NCI-H2196 treated with DMSO at 0.1 percent for 48 hours (cell line): Measurements from ENCODE around the gene TMEM217.

Experiments
- DNase-seq: peaks from one replicate; lab custom pipeline; 2025; ENCODE audit not compliant: unreplicated experiment; lab: John Stamatoyannopoulos, UW

TMEM217 gene

DNA sequence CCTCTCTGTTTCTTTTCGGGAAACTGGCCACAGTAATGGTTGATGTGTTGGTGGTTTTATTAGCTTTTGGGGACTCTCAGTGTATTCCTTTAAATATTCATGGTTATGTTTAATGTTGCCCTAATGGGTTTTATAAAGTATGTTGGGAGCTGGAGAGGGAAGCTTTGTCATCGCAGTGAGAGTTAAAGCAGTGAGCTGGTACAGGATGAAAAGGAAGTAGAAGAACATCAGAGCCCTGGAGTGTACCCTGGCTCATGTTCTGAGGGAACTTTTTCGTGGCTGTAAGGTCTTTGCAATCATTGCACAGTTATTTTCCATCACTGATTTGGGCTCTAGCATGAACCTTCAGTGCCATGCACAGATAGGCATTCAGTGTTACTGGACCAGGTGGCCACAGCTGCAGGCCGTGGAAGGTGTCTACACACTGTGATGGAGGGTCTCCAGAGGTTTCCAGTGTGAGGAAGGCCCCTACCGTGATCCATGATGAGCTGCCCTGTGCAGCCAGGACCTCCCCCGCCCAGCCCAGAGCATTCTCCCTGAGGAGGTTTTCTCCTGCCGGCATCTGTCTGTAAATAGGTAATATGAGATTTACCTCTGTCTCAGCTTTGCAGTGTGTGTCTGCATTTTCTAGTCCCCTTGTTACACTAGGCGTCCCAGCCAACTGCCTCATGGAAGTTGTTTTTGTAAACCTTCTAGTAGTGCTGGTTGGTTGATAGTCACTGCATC lies 22.4 kb upstream of the TMEM217 start:
- no peak for DNase-seq

- DNase-seq, result no peak
Observed at GRCh38 chr6:37279366-37280134, 21.6 kb upstream of the TMEM217 start.

DNA sequence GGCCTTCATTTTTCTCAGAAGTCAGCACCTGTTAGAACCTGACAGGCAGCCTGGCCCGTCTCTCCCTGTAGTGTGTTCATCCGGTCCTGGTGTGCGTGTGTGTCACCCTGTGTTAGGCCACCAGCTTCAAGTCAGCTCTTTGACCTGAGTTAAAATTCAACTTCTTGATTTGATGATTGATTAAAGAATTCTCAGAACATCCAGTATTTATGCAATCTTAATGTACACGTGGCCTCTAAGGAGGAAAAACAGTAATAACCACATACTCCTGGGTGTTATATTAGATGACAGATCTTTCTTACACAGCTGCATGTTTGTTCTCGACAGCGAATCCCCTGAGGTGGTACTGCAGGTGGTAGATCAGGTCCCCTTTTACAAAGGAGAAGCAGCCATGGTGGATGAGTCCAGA lies 19.1 kb upstream of the TMEM217 start:
- DNase-seq, result no peak

- no peak for DNase-seq
Observed at GRCh38 chr6:37275350-37275749, 17.4 kb upstream of the TMEM217 start.

- no peak for DNase-seq
Observed at GRCh38 chr6:37273690-37274089, 15.7 kb upstream of the TMEM217 start.

- DNase-seq, result no peak
Observed at GRCh38 chr6:37272834-37273566, 15.1 kb upstream of the TMEM217 start.

GRCh38 chr6:37269105-37269504 lies 11.2 kb upstream of the TMEM217 start:
- DNase-seq, result no peak

DNA sequence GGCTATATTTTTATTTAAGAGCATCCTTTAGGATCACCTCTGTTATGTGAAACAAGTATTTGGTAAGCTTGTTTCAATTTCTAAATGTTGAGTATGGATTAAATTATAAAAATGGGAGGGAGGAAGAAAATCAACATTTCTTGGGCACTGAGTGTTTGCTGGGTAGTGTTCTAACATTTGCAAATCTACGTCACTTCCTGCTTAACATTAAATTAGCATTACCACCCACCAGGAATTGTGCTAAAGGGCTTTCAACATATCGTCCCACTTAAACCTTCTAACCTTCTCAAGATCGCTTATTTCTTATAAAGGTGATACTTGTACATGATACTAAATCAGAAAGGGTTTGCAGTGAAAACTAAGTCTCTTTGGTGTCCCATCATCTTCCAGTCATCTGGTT lies 7.9 kb upstream of the TMEM217 start:
- DNase-seq, result no peak

DNA sequence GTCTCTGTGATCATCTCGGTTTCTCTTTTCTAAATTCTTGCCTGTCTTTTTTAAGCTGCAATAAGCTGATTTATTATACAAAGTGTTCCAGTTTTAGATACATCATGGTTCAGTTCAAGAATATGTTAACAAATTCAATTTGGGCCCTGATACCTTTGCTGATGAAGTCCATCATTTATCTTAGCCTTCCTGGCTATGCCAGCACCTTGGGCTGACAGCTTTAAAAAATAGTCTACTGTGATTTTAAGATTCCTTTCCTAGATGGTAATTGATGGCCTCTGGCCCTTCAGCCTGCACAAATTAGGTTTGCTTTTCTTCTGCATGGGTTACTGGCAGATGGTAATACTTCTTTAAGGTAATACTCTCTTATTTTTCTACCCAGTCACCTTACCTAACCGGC lies 7.1 kb upstream of the TMEM217 start:
- DNase-seq, result no peak

GRCh38 chr6:37262446-37263026 lies 4.6 kb upstream of the TMEM217 start:
- no peak for DNase-seq

DNA sequence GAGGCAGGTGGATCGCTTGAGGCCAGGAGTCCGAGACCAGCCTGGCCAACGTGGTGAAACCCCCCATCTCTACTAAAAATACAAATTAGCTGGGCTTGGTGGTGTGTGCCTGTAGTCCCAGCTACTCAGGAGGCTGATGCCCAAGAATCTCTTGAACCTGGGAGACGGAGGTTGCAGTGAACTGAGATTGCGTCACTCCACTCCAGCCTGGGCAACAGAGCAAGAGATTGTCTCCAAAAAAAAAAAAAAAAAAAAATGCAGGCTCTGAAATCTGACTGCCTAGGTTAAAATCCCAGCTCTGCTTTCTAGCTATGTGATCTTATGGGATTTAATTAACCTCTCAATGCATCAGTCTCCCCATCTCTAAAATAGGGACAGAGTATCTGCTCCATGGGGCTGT lies 3.3 kb upstream of the TMEM217 start:
- no peak for DNase-seq

GRCh38 chr6:37260444-37260843 lies 2.5 kb upstream of the TMEM217 start:
- no peak for DNase-seq

- no peak for DNase-seq
Observed at GRCh38 chr6:37260040-37260439, 2.1 kb upstream of the TMEM217 start.

- DNase-seq, result no peak
Observed at GRCh38 chr6:37259191-37259590, 1.2 kb upstream of the TMEM217 start.

GRCh38 chr6:37258405-37259105 lies 611 bp upstream of the TMEM217 start:
- no peak for DNase-seq

DNA sequence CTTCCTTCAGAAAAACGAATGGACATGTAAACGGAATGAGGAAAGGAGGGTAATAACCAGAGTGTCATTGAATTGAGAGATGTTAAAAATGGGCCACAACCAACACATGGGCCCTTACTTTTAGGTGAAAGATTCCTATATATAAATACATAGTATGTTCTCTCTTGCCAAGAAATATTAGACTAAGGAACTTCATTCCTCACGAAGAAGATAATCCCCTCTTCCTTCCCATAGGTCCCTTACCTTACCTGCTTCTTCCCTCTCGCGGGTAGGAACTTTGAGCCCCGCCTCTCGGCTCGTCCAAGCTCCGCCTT lies 667 bp downstream of the TMEM217 start:
- no peak for DNase-seq

- DNase-seq, result no peak
Observed at GRCh38 chr6:37256692-37257319, 1.1 kb downstream of the TMEM217 start.

DNA sequence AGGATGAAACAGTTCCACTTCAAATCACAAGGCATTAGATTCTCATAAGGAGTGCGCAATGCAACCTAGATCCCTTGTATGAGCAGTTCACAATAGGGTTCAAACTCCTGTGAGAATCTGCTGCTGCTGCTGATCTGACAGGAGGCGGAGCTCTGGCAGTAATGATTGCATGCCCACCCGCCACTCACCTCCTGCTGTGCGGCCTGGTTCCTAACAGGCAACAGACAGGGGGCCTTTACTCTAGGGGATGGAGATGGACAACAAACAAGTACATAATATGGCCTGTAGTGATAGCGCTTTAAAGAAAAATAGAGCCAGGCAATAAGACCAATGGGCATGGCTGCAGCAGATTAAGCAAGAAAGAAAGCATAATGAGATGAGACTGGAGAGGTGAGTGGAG lies 3.1 kb downstream of the TMEM217 start:
- no peak for DNase-seq

- DNase-seq, result no peak
Observed at GRCh38 chr6:37253486-37254007, 4.4 kb downstream of the TMEM217 start.

- no peak for DNase-seq
Observed at GRCh38 chr6:37251211-37251780, 6.6 kb downstream of the TMEM217 start.
